ENCODE measurements around the gene UBE2C. TPM values are rescaled to one million over a fixed set of nuclear protein-coding genes. Genes with fewer than 3 reads are reported as not detected.

Gene UBE2C
- polyA plus RNA-seq, 1 donor from 2014 or later = 2.5 TPM

GRCh38 chr20:45771182-45771759 lies 41.2 kb upstream of the UBE2C start:
- Histone ChIP-seq H2AFZ (ENCODE audit: low read depth, low read length) (peak overlapping the region; percentile 94), H3K36me3 (ENCODE audit: insufficient read depth, low read length) (no peaks in the 10 kb centered on the region), H3K27me3 (ENCODE audit: insufficient read depth, low read depth, low read length) (no peaks in the 10 kb centered on the region), H3K9ac (ENCODE audit: low read length) (peak overlapping the region; percentile 62), H3F3A (ENCODE audit: insufficient read depth, low read length, poor library complexity, severe bottlenecking) (no peaks in the 10 kb centered on the region), H3K4me2 (ENCODE audit: low read length) (no peak overlapping the region), H3K27ac (ENCODE audit: low read length) (peak overlapping the region; percentile 66), H3K79me2 (replicated peaks; ENCODE audit: insufficient read depth, low read length) (no peaks in the 10 kb centered on the region), H4K20me1 (ENCODE audit: insufficient read depth) (no peaks in the 10 kb centered on the region), H3K9me3 (ENCODE audit: low read length) (no peaks in the 10 kb centered on the region), H3K4me3 (ENCODE audit: low read length) (no peak overlapping the region), H3K9me2 (ENCODE audit: insufficient read depth, low read length) (no peaks in the 10 kb centered on the region)
- TF ChIP-seq, protein P1, sequence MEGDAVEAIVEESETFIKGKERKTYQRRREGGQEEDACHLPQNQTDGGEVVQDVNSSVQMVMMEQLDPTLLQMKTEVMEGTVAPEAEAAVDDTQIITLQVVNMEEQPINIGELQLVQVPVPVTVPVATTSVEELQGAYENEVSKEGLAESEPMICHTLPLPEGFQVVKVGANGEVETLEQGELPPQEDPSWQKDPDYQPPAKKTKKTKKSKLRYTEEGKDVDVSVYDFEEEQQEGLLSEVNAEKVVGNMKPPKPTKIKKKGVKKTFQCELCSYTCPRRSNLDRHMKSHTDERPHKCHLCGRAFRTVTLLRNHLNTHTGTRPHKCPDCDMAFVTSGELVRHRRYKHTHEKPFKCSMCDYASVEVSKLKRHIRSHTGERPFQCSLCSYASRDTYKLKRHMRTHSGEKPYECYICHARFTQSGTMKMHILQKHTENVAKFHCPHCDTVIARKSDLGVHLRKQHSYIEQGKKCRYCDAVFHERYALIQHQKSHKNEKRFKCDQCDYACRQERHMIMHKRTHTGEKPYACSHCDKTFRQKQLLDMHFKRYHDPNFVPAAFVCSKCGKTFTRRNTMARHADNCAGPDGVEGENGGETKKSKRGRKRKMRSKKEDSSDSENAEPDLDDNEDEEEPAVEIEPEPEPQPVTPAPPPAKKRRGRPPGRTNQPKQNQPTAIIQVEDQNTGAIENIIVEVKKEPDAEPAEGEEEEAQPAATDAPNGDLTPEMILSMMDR (IDR thresholded peaks at IDR 0.05; ENCODE audit: poor library complexity, severe bottlenecking) = peak; percentile 99
- TF ChIP-seq REST (IDR thresholded peaks at IDR 0.05; ENCODE audit: borderline replicate concordance) (peak; percentile 81), RAD21 (conservative IDR thresholded peaks at IDR 0.05) (peak; percentile 98), EP300 (conservative IDR thresholded peaks at IDR 0.05; ENCODE audit: poor library complexity, severe bottlenecking) (no peak), SMC3 (conservative IDR thresholded peaks at IDR 0.05; ENCODE audit: poor library complexity) (peak; percentile 97), POLR2AphosphoS5 (IDR thresholded peaks at IDR 0.05) (peak; percentile 49), MXI1 (conservative IDR thresholded peaks at IDR 0.05; ENCODE audit: poor library complexity, severe bottlenecking) (peak; percentile 45), TAF1 (IDR thresholded peaks at IDR 0.05; ENCODE audit: low read depth) (no peak)

GRCh38 chr20:45772693-45773092 lies 39.8 kb upstream of the UBE2C start:
- Histone ChIP-seq H3K9me2 (ENCODE audit: insufficient read depth, low read length) (no peaks in the 10 kb centered on the region), H3K9me3 (ENCODE audit: low read length) (no peaks in the 10 kb centered on the region), H3K4me3 (ENCODE audit: low read length) (no peak overlapping the region), H2AFZ (ENCODE audit: low read depth, low read length) (no peak overlapping the region), H3K27me3 (ENCODE audit: insufficient read depth, low read depth, low read length) (no peaks in the 10 kb centered on the region), H3K9ac (ENCODE audit: low read length) (no peak overlapping the region), H3K4me2 (ENCODE audit: low read length) (no peak overlapping the region), H3F3A (ENCODE audit: insufficient read depth, low read length, poor library complexity, severe bottlenecking) (no peaks in the 10 kb centered on the region), H3K36me3 (ENCODE audit: insufficient read depth, low read length) (no peaks in the 10 kb centered on the region), H3K79me2 (replicated peaks; ENCODE audit: insufficient read depth, low read length) (no peaks in the 10 kb centered on the region), H4K20me1 (ENCODE audit: insufficient read depth) (no peaks in the 10 kb centered on the region), H3K27ac (ENCODE audit: low read length) (no peak overlapping the region)
- TF ChIP-seq EZH2 (IDR thresholded peaks at IDR 0.05; ENCODE audit: borderline replicate concordance, insufficient read depth, low read length, poor library complexity, severe bottlenecking) = no peak

Data from neural cell (in vitro differentiated cells).